RWPE1 (cell line): ENCODE data around the gene RERE.

Source experiments
- CTCF ChIA-PET: fragments of 350-600 bp; sonication (Branson Sonifier 250); formaldehyde crosslinking; extraction: SDS; loops from one replicate; lab custom pipeline; 2021; lab: Yijun Ruan, JAX
- POLR2A ChIA-PET: fragments of 400-600 bp; formaldehyde crosslinking; extraction: SDS; loops from one replicate; lab custom pipeline; 2020; ENCODE audit warnings: antibody characterized with exemption; ENCODE audit not compliant: low non-redundant PET; lab: Yijun Ruan, JAX
- DNase-seq: peaks from one replicate; pipeline ENCODE4 v3.0.0; 2012; ENCODE audit warnings: low spot score
- H3K27ac ChIP-seq: fragments of 450-650 bp; 2 replicates; pipeline ENCODE4 v1.5.1; 2017
- CTCF ChIP-seq: fragments of 450-650 bp; conservative IDR thresholded peaks from 2 replicates; pipeline ENCODE4 v1.5.1; 2017; ENCODE audit warnings: low read depth, mild to moderate bottlenecking

The RERE gene

GRCh38 chr1:8856689-8857412 lies 39.4 kb upstream of the RERE start:
- H3K27ac ChIP-seq = peak overlapping the region; percentile 68
- TF ChIP-seq CTCF = no peak
- no peak for DNase-seq
- ChIA-PET POLR2A (interaction anchor here (0.6 kb wide), 1 partner anchor 15 kb away, joined by 13 read pairs; no protein-coding TSS in a partner anchor), CTCF (interaction anchor here (0.6 to 1.0 kb wide), 3 partner anchors 8 to 447 kb away, joined by 3 to 4 read pairs (median 3); no protein-coding TSS in a partner anchor)

- ChIA-PET CTCF (no interaction called here), POLR2A (interaction anchor here (0.7 kb wide), 1 partner anchor 8 kb away, joined by 3 read pairs; no protein-coding TSS in a partner anchor)
- no peak for TF ChIP-seq CTCF
- H3K27ac ChIP-seq = peak overlapping the region; percentile 62
- DNase-seq = no peak
Measured at GRCh38 chr1:8854240-8854639, 36.8 kb upstream of the RERE start.

- no peak for TF ChIP-seq CTCF
- no peak overlapping the region for H3K27ac ChIP-seq
- POLR2A ChIA-PET = no interaction called here
- no peak for DNase-seq
- CTCF ChIA-PET = interaction anchor here (0.6 to 0.7 kb wide), 3 partner anchors 8 to 128 kb away, joined by 4 to 10 read pairs (median 4); no protein-coding TSS in a partner anchor
Measured at GRCh38 chr1:8851060-8851459, 33.6 kb upstream of the RERE start.

- ChIA-PET POLR2A (interaction anchor here (0.6 kb wide), 1 partner anchor 190 kb away, joined by 3 read pairs; no protein-coding TSS in a partner anchor), CTCF (interaction anchor here (0.5 to 2.0 kb wide), 28 partner anchors 8 to 1551 kb away, joined by 3 to 15 read pairs (median 4); no protein-coding TSS in a partner anchor)
- peak; percentile 82 for DNase-seq
- peak; percentile 82 for TF ChIP-seq CTCF
- H3K27ac ChIP-seq = peak overlapping the region; percentile 66
Measured at GRCh38 chr1:8848663-8849386, 31.4 kb upstream of the RERE start.

- ChIA-PET CTCF (interaction anchor here (1.2 to 2.0 kb wide), 3 partner anchors 35 to 145 kb away, joined by 3 to 8 read pairs (median 4); no protein-coding TSS in a partner anchor), POLR2A (no interaction called here)
- peak overlapping the region; percentile 66 for H3K27ac ChIP-seq
- no peak for DNase-seq
- TF ChIP-seq CTCF = no peak
Measured at GRCh38 chr1:8847990-8848389, 30.6 kb upstream of the RERE start.

GRCh38 chr1:8846263-8846662 lies 28.8 kb upstream of the RERE start:
- no peak for TF ChIP-seq CTCF
- H3K27ac ChIP-seq = no peak overlapping the region
- ChIA-PET POLR2A (interaction anchor here (0.5 kb wide), 1 partner anchor 478 kb away, joined by 4 read pairs; no protein-coding TSS in a partner anchor), CTCF (interaction anchor here (0.7 kb wide), 1 partner anchor 285 kb away, joined by 3 read pairs; no protein-coding TSS in a partner anchor)
- DNase-seq = no peak
